Skin epidermis (tissue), 12 donors: Measurements from ENCODE around the gene KIFAP3.
"Not testable (repeated sequence)": the region's sequence is repeated elsewhere in the genome, so short reads cannot be mapped to it uniquely, and the experiment has no call there.

Experiments
- H3K27ac ChIP-seq, 21 experiments: fragments of 200-600 bp; sonication (generic) in 11 of 21; one replicate each; pipeline ENCODE4 v1.5.0; 2020; ENCODE audit warnings: mild to moderate bottlenecking in 3 of 21, inconsistent platforms in 2 of 21, moderate library complexity in 2 of 21
- H3K4me3 ChIP-seq, 7 experiments: fragments of 200-600 bp; sonication (generic) in 2 of 7; one replicate each; pipeline ENCODE4 v1.5.0; 2020; ENCODE audit warnings: inconsistent platforms in 2 of 7, mild to moderate bottlenecking in 2 of 7, moderate library complexity in 1 of 7

Gene KIFAP3

DNA sequence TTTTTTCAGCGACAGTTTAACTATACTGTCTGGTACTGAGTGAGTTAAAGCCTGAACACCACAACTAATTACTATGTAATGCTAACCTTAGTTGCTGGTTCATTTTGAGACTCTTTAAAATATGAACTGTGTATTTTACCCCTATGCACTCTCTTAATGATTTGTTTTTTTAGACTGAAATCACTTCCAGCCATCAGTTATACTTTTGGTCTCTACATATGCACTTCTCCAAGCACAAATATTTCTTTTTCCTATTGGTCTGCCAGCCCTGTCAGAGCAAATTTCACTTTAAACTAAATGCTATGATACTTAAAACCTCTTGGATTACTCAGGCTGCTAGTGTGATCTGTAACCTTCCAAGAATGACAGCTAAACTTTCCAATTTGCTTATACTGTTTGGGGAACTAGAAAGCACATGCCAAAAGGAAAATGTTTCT is 142.7 kb downstream of the KIFAP3 start:
- Histone ChIP-seq H3K4me3 (no peak overlapping the region), H3K27ac (no peak overlapping the region)

DNA sequence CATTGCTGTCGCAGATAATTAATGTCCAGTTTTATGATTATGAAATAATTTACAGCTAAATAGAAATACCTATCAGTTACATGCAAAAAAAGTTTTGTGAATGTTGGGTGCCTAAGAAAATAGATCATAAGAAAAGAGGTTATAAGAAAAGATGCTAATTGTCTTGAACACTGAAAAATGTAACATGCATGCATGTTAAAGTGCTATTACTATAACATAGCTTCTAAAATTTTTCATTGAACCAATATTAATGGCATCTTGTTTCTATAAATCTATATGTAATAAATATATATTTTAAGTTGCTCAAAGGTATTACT is 145.3 kb downstream of the KIFAP3 start:
- no peak overlapping the region for H3K27ac ChIP-seq
- H3K4me3 ChIP-seq, result no peak overlapping the region

- Histone ChIP-seq H3K4me3 (no peak overlapping the region), H3K27ac (no peak overlapping the region)
These were observed 145.9 kb downstream of the KIFAP3 start for GRCh38 chr1:169928438-169929209.

GRCh38 chr1:169925505-169926482 is 148.7 kb downstream of the KIFAP3 start:
- Histone ChIP-seq H3K4me3 (no peak overlapping the region), H3K27ac (no peak overlapping the region)

DNA sequence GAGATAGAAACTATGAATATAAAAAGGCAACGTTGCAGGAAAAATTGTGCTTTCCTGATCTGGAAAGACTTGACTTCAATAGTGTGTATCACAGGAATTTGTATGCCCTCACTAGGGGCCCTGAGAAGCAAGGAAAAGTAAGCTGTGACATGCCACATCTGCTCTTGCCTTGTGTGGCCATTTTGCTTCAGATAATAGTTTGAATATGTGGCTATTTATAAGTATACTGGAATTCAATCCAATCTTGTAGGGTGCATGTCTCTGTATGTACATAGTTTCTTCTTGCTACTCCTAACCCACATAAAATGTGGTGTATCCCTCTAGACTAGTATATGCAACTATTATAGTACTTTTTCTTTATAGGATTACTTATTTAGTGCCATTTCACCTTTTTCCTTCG is 149.7 kb downstream of the KIFAP3 start:
- Histone ChIP-seq H3K27ac (no peak overlapping the region), H3K4me3 (no peak overlapping the region)

- Histone ChIP-seq H3K27ac (no peak overlapping the region), H3K4me3 (no peak overlapping the region)
These were observed 150.4 kb downstream of the KIFAP3 start for GRCh38 chr1:169924063-169924462.

- Histone ChIP-seq H3K27ac (no peak overlapping the region), H3K4me3 (no peak overlapping the region)
These were observed 153.4 kb downstream of the KIFAP3 start for GRCh38 chr1:169921080-169921479.

- Histone ChIP-seq H3K27ac (no peak overlapping the region), H3K4me3 (no peak overlapping the region)
These were observed 155.6 kb downstream of the KIFAP3 start for GRCh38 chr1:169918927-169919326.

DNA sequence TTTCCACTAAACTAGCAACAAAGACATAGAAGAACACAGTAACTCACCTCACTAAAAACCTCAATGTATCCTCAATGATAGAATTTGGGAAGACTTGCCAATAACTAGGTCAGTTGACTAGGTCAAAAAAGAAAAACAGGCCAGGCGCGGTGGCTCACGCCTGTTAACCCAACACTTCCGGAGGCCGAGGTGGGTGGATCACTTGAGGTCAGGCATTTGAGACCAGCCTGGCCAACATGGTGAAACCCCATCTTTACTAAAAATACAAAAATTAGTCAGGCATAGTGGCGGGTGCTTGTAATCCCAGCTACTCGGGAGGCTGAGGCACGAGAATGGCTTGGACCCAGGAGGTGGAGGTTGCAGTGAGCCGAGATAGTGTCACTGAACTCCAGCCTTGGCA is 156.3 kb downstream of the KIFAP3 start:
- not testable (repeated sequence) for H3K4me3 ChIP-seq, H3K27ac ChIP-seq

GRCh38 chr1:169915150-169915549 is 159.3 kb downstream of the KIFAP3 start:
- peak overlapping the region in 3 of 21 experiments; percentile 5 to 32 (median 29) for H3K27ac ChIP-seq
- no peak overlapping the region for H3K4me3 ChIP-seq

GRCh38 chr1:169914531-169914930 is 160.0 kb downstream of the KIFAP3 start:
- no peak overlapping the region for H3K4me3 ChIP-seq
- H3K27ac ChIP-seq, result peak overlapping the region in 1 of 21 experiments; percentile 5

DNA sequence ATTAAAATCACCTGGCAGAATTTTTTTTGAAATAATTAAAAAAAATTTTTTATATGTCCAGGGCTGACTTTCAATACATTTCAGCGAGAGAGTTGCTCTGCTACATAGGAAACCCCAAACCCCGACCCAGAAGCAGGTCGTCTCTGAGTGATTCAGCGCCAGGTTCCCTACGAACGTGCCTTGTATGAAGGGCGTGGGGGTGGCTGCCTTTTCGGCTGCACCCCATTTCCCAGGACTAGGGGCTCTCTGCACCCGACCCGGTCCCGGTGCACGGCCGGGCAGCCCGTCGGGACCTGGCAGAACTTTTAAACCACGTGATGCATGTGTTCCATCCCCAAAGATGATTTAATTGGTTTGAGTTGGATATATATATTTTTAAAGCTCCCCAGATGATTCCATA is 165.0 kb downstream of the KIFAP3 start:
- H3K4me3 ChIP-seq, result no peak overlapping the region
- peak overlapping the region in 2 of 21 experiments; percentile 26 to 55 for H3K27ac ChIP-seq

DNA sequence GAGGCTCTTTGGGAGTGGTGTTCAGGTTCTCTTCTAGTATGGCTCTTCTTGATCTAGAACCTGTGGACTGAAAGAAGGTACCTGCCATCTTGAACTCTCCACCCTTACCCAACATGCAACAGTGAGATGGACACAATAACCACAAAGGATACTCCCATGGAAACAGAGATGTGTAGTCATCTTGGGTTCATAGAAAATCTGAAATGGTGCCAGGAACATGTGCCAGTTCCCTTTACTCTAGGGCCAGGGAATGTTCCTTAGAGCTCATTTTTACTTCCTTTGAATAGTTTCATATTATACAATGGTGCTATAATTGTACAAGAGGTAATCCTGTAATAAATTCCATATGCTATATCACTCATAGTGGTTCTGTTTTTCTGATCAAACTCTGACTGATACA is 167.6 kb downstream of the KIFAP3 start:
- H3K4me3 ChIP-seq, result no peak overlapping the region
- no peak overlapping the region for H3K27ac ChIP-seq

DNA sequence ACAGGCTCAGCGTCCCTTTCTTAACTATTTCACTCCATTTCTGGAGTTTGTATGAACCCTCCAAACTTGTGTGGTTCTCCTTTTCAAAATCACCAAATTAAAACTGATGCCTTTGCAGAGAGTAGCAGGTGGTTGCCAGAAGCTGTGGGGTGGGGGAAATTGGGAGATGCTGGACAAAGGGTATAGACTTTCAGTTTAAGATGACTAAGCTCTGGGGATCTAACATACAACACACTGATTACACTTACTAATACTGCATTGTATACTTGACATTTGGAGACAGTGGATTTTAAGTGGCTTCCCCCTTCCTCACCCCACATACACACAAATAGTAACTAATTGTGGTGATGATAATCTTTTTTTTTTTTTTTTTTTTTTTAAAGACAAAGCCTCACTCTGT is 169.7 kb downstream of the KIFAP3 start:
- H3K27ac ChIP-seq, result no peak overlapping the region
- no peak overlapping the region for H3K4me3 ChIP-seq

DNA sequence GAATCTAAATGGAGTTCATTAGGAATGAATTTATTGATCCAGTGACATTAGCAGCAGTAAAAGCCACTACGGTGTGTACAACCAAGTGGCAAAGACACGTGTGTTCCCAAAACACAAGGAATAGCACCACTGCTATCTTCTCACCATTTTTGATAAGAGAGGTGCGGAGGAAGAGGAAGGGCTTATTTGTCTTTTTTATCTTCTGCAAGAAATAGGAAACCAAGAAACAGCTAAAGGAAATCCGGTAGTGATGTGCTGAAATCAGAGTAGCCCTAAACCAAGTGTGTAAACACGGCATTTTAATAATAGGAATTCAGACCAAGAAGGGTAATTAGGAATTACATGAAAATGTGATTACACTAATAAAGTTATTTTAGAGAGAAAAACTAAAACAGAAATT is 171.7 kb downstream of the KIFAP3 start:
- no peak overlapping the region for H3K4me3 ChIP-seq
- no peak overlapping the region for H3K27ac ChIP-seq

DNA sequence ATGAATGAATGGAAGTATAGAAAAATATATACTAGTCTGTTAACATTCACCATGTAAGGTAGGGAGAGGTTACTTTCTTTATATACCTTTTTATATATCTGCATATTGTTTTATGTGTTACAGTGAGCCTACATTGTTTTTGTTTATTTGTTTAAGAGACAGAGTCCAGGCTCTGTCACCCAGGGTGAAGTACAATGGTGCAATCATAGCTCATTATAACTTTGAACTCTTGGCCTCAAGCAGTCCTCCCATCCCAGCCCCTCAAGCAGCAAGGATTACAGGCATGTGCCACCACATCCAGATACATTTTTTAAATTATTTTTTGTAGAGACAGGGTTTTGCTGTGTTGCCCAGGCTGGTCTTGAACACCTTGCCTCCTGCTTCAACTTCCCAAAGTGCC is 173.4 kb downstream of the KIFAP3 start:
- H3K4me3 ChIP-seq, result no peak overlapping the region
- no peak overlapping the region for H3K27ac ChIP-seq

DNA sequence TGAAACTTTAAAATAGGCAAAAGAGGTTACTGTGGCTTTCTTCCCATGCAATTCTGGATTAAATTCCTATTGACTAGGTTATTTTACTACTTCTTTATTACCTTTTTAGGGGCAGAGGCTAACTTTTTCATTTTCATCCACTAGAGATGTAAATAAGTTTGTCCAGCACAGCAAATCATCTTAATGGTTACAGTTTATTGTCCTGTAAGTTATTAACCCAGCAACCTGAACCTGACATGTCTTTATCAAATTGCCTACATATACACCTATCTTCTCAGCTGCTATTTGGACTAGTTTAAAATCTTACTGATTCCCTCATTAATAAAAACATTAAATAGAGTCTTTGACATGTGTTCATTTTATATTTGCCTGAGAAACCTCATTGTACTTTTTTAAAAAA is 173.9 kb downstream of the KIFAP3 start:
- no peak overlapping the region for H3K4me3 ChIP-seq
- no peak overlapping the region for H3K27ac ChIP-seq

GRCh38 chr1:169899519-169900217 is 174.8 kb downstream of the KIFAP3 start:
- no peak overlapping the region for H3K4me3 ChIP-seq
- no peak overlapping the region for H3K27ac ChIP-seq

DNA sequence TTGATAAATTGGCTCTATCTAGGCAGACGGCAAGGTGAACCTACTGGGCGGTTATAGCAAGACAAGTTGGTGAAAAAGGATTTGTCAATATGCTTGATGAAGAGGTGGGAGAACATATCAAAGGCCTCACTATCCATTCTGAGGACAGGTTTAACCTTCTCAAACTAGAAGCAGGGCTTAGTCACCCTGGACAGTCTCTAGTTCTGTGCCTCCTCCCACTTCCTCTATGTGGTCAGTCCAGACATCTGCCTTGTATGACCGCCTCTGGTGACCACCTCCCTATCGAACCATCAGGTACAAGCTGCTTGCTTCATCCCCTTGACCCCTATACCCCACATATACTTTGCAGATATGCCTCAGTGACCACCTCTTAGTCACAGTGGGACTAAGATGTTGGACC is 178.5 kb downstream of the KIFAP3 start:
- H3K4me3 ChIP-seq, result no peak overlapping the region
- H3K27ac ChIP-seq, result no peak overlapping the region

DNA sequence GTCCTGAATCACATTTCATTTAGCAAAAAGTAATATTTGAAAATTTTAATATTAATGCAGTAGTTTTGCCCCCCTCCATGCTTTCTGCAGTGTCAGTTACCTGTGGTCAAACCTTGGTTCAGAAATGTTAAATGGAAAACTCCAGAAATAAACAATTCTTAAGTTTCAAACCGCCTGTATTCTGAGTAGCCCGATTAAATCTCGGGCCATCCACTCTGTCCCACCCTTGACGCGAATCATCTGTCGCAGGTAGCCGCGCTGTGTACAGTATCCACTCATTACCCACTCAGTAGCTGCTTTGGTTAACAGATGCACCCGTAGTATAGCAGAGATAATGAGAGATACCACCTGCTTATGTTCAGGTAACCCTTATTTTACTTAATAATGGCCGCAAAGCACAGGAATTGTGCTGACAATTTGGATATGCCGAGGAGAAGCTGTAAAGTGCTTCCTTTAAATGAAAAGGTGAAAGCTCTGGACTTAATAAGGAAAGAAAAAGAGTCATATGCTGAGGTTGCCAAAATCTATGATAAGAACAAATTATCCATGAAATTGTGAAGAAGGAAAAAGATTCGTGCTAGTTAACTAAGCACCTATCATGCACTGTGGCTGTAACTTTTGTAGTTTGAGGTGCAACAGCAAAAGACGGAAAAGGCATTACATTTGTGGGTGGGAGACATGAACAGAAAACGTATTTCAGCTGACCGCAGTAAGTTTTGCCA is 179.9 kb downstream of the KIFAP3 start:
- Histone ChIP-seq H3K4me3 (peak overlapping the region; percentile 71 to 97 (median 88)), H3K27ac (peak overlapping the region; percentile 45 to 100 (median 99))
